ENCODE results near the gene SUGT1.

GRCh38 chr13:52725302-52725701, 72.7 kb downstream of the SUGT1 start:
- TF ChIP-seq YY1 (IDR thresholded peaks at IDR 0.05; ENCODE audit: insufficient read depth, insufficient read length) (no peak), ZNF274 (IDR thresholded peaks at IDR 0.05; ENCODE audit: low read depth, low read length) (no peak), SUZ12 (IDR thresholded peaks at IDR 0.05; ENCODE audit: extremely low read depth, insufficient read depth, insufficient read length) (no peak)

All from NT2/D1 (cell line).